Measurements from ENCODE around the gene KIAA1549. TPM values are rescaled to one million over a fixed set of nuclear protein-coding genes. Genes with fewer than 3 reads are reported as not detected.

The KIAA1549 gene
- total RNA-seq, 2 donors from 2014 or later = 18.7 to 19.3 TPM

GRCh38 chr7:138880881-138881578 lies 100.2 kb downstream of the KIAA1549 start:
- no peak overlapping the region for H3K27ac Mint-ChIP-seq

GRCh38 chr7:138879356-138879755 lies 101.8 kb downstream of the KIAA1549 start:
- no peak overlapping the region for H3K27ac Mint-ChIP-seq
- 95 to 100% methylated on average over 10 of the region's 10 CpGs for WGBS, 2 experiments (ENCODE audit: insufficient coverage in 1 of 2, insufficient read length in 1 of 2)
- H3K4me1 ChIP-seq (ENCODE audit: control insufficient read depth, insufficient read depth, low read length) = peaks cover 19% of the 10 kb centered on the region
- H3K4me3 ChIP-seq (ENCODE audit: low read length) = no peak overlapping the region
- no peak overlapping the region for H3K27ac ChIP-seq (ENCODE audit: low read depth, low read length)
- H3K36me3 ChIP-seq (ENCODE audit: control insufficient read depth, insufficient read depth, low read length) = peaks cover 35% of the 10 kb centered on the region
- no peak overlapping the region for H3K4me3 Mint-ChIP-seq
- H3K27me3 ChIP-seq (ENCODE audit: control insufficient read depth, insufficient read depth, low read length, poor library complexity, severe bottlenecking) = no peaks in the 10 kb centered on the region
- no peak for DNase-seq
- H3K36me3 Mint-ChIP-seq (ENCODE audit: low read depth) = peaks cover 35% of the 10 kb centered on the region
- H3K4me1 Mint-ChIP-seq = peaks cover 28% of the 10 kb centered on the region
- no peaks in the 10 kb centered on the region for H3K9me3 ChIP-seq (ENCODE audit: control insufficient read depth, low read length)
- no peak for TF ChIP-seq CTCF (conservative IDR thresholded peaks at IDR 0.05)
- H3K9ac ChIP-seq (ENCODE audit: extremely low read depth, low read length, poor library complexity, severe bottlenecking) = no peak overlapping the region
- no peaks in the 10 kb centered on the region for H3K9me3 Mint-ChIP-seq
- H3K27me3 Mint-ChIP-seq (ENCODE audit: insufficient read depth) = no peaks in the 10 kb centered on the region

More at GRCh38 chr7:138880881-138881578, 100.2 kb downstream of the KIAA1549 start:
- Histone ChIP-seq H3K9ac (ENCODE audit: extremely low read depth, low read length, poor library complexity, severe bottlenecking) (no peak overlapping the region), H3K36me3 (ENCODE audit: control insufficient read depth, insufficient read depth, low read length) (peaks cover 35% of the 10 kb centered on the region), H3K4me1 (ENCODE audit: control insufficient read depth, insufficient read depth, low read length) (peaks cover 19% of the 10 kb centered on the region), H3K9me3 (ENCODE audit: control insufficient read depth, low read length) (peaks cover 9% of the 10 kb centered on the region), H3K27me3 (ENCODE audit: control insufficient read depth, insufficient read depth, low read length, poor library complexity, severe bottlenecking) (no peaks in the 10 kb centered on the region), H3K4me3 (ENCODE audit: low read length) (no peak overlapping the region), H3K27ac (ENCODE audit: low read depth, low read length) (no peak overlapping the region)
- Mint-ChIP-seq H3K27me3 (ENCODE audit: insufficient read depth) (no peaks in the 10 kb centered on the region), H3K4me1 (peaks cover 34% of the 10 kb centered on the region), H3K9me3 (no peaks in the 10 kb centered on the region), H3K36me3 (ENCODE audit: low read depth) (peaks cover 40% of the 10 kb centered on the region), H3K4me3 (no peak overlapping the region)
- TF ChIP-seq CTCF (conservative IDR thresholded peaks at IDR 0.05) = no peak
- 90 to 95% methylated on average over 13 of the region's 13 CpGs for WGBS, 2 experiments (ENCODE audit: insufficient coverage in 1 of 2, insufficient read length in 1 of 2)
- DNase-seq = no peak

- Histone ChIP-seq H3K4me1 (ENCODE audit: control insufficient read depth, insufficient read depth, low read length) (peaks cover 19% of the 10 kb centered on the region), H3K9ac (ENCODE audit: extremely low read depth, low read length, poor library complexity, severe bottlenecking) (no peak overlapping the region), H3K9me3 (ENCODE audit: control insufficient read depth, low read length) (no peaks in the 10 kb centered on the region), H3K27ac (ENCODE audit: low read depth, low read length) (no peak overlapping the region), H3K36me3 (ENCODE audit: control insufficient read depth, insufficient read depth, low read length) (peaks cover 35% of the 10 kb centered on the region), H3K4me3 (ENCODE audit: low read length) (no peak overlapping the region), H3K27me3 (ENCODE audit: control insufficient read depth, insufficient read depth, low read length, poor library complexity, severe bottlenecking) (no peaks in the 10 kb centered on the region)
- TF ChIP-seq CTCF (conservative IDR thresholded peaks at IDR 0.05) = no peak
- Mint-ChIP-seq H3K27me3 (ENCODE audit: insufficient read depth) (no peaks in the 10 kb centered on the region), H3K36me3 (ENCODE audit: low read depth) (peaks cover 35% of the 10 kb centered on the region), H3K27ac (no peak overlapping the region), H3K4me1 (peaks cover 28% of the 10 kb centered on the region), H3K4me3 (no peak overlapping the region), H3K9me3 (no peaks in the 10 kb centered on the region)
- no peak for DNase-seq
Observed at GRCh38 chr7:138878856-138879255, 102.3 kb downstream of the KIAA1549 start.

All from endodermal cell (in vitro differentiated cells).